Measurements from ENCODE around the gene CCL11.

The CCL11 gene

GRCh38 chr17:34261568-34262337 is 23.8 kb upstream of the CCL11 start:
- DNase-seq (ENCODE audit: low spot score), result no peak
- in situ Hi-C loops (cut with MboI; ENCODE audit: low pct_unique_long_range_greater_than_20kb, low sequenced_read_pairs, unreplicated experiment), result no loop called here
- no peak for TF ChIP-seq CTCF (IDR thresholded peaks at IDR 0.05; ENCODE audit: extremely low read depth, insufficient read depth, missing control alignments)

DNA sequence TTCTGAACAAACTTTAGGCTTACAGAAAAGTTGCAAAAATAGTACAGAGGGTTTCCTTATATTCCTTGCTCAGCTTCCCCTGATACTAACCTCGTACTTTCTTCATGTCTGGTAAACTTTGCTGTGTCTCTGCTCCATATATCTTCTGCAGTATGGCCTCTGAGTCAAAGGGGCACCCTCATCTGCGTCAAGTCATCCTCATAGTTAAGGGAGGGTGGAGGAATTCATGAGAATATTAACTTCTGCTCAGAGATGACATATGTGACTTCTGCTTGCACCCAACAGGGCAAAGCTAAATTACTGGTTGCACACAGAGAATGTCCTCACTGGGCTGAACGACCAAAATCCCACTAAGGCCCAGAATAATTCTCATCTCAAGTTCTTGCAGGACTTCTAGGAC is 19.8 kb upstream of the CCL11 start:
- no peak for DNase-seq (ENCODE audit: low spot score)
- TF ChIP-seq CTCF (IDR thresholded peaks at IDR 0.05; ENCODE audit: extremely low read depth, insufficient read depth, missing control alignments), result no peak
- in situ Hi-C loops (cut with MboI; ENCODE audit: low pct_unique_long_range_greater_than_20kb, low sequenced_read_pairs, unreplicated experiment), result no loop called here

DNA sequence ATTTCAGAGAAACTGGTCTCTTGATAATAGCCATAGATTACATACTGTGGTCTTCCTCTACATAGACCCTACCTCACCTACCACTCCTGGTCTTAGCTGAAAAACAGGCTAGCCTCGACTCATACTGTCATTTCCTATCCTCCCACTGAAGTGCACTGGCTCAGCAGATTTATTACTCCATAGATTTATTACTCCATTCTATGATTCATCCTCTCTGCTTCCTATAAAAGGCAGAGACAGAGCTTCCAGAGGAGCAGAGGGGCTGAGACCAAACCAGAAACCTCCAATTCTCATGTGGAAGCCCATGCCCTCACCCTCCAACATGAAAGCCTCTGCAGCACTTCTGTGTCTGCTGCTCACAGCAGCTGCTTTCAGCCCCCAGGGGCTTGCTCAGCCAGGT is 15.6 kb upstream of the CCL11 start, which contains the start of gene CCL7:
CCL7 (plus strand) TSS at position 253 of the 400 bp plus-strand sequence; CDS start at position 323, 70 bp downstream.
- in situ Hi-C loops (cut with MboI; ENCODE audit: low pct_unique_long_range_greater_than_20kb, low sequenced_read_pairs, unreplicated experiment), result no loop called here

GRCh38 chr17:34275881-34276280 is 9.7 kb upstream of the CCL11 start:
- DNase-seq (ENCODE audit: low spot score), result no peak
- no peak for TF ChIP-seq CTCF (IDR thresholded peaks at IDR 0.05; ENCODE audit: extremely low read depth, insufficient read depth, missing control alignments)
- in situ Hi-C loops (cut with MboI; ENCODE audit: low pct_unique_long_range_greater_than_20kb, low sequenced_read_pairs, unreplicated experiment), result no loop called here

More for the DNA sequence above, 15.6 kb upstream of the CCL11 start, which contains the start of gene CCL7:
- DNase-seq (ENCODE audit: low spot score), result no peak
- no peak for TF ChIP-seq CTCF (IDR thresholded peaks at IDR 0.05; ENCODE audit: extremely low read depth, insufficient read depth, missing control alignments)

DNA sequence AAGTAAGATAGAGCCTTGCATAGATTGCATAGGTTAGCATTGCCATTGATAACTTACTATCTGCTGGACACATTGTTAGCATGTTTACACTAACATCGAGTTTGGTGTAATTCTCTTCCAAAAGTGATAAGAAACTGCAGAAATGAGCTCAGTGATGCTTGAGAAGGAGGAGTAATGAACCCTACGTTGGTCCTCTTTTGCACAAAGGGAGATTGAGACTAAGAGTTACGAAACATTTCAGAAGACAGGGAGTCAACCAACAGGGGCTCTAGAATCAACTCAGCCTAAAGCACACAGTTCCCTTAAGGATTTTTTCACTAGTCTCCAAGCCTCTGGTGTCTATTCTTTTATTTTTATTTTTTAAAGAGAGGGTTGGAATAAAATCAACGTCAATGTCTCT is 8.7 kb upstream of the CCL11 start:
- in situ Hi-C loops (cut with MboI; ENCODE audit: low pct_unique_long_range_greater_than_20kb, low sequenced_read_pairs, unreplicated experiment), result no loop called here
- DNase-seq (ENCODE audit: low spot score), result no peak
- TF ChIP-seq CTCF (IDR thresholded peaks at IDR 0.05; ENCODE audit: extremely low read depth, insufficient read depth, missing control alignments), result no peak

GRCh38 chr17:34283571-34283970 is 2.0 kb upstream of the CCL11 start:
- in situ Hi-C loops (cut with MboI; ENCODE audit: low pct_unique_long_range_greater_than_20kb, low sequenced_read_pairs, unreplicated experiment), result no loop called here
- TF ChIP-seq CTCF (IDR thresholded peaks at IDR 0.05; ENCODE audit: extremely low read depth, insufficient read depth, missing control alignments), result no peak

More at GRCh38 chr17:34283571-34283970, 2.0 kb upstream of the CCL11 start:
- no peak for DNase-seq (ENCODE audit: low spot score)
